Astrocyte (in vitro differentiated cells and primary cell): ENCODE measurements around the gene UGT1A1.

ENCODE experiments used
- CTCF ChIP-seq: IDR thresholded peaks from 2 replicates; pipeline ENCODE4 v1.5.1; 2011; ENCODE audit warnings: low read depth, mild to moderate bottlenecking, inconsistent platforms, low read length, moderate library complexity; ENCODE audit not compliant: insufficient read depth
- EZH2 ChIP-seq: IDR thresholded peaks from 2 replicates; pipeline ENCODE4 v1.6.1; 2012; ENCODE audit warnings: mild to moderate bottlenecking, low read length, inconsistent platforms; ENCODE audit not compliant: insufficient read depth

GRCh38 chr2:233766416-233766815 is 6.3 kb downstream of the UGT1A1 start:
- no peak for TF ChIP-seq EZH2
- TF ChIP-seq CTCF = no peak
